Activated B cell treated with CpG ODN at 0.5 μM for 24 hours (primary cell): ENCODE data around the gene HMG20A. TPM values are rescaled to one million over a fixed set of nuclear protein-coding genes. Genes with fewer than 3 reads are reported as not detected.
A peak's percentile ranks its signal among the peaks of the same experiment; 100 is the strongest.
"Not testable (repeated sequence)": the region's sequence is repeated elsewhere in the genome, so short reads cannot be mapped to it uniquely, and the experiment has no call there.

ENCODE experiments used
- ATAC-seq: fragments of 200-7000 bp; cut with Tn5 transposase; one replicate; pipeline ENCODE4 v1.10.0; 2021; ENCODE audit warnings: low read depth, mild to moderate bottlenecking, moderate library complexity
- CTCF ChIA-PET: fragments of 350-600 bp; sonication (Branson Sonifier 250); formaldehyde crosslinking; loops from one replicate; lab custom pipeline; 2021; ENCODE audit warnings: antibody characterized with exemption; lab: Charles Lee
- POLR2A ChIA-PET: fragments of 350-600 bp; sonication (Branson Sonifier 250); formaldehyde crosslinking; loops from one replicate; lab custom pipeline; 2021; ENCODE audit warnings: antibody characterized with exemption; lab: Charles Lee
- DNase-seq: peaks from one replicate; pipeline ENCODE4 v3.0.0; 2022
- H3K27ac Mint-ChIP-seq: one replicate; pipeline ENCODE4 v1.8.0; 2020; ENCODE audit warnings: mixed read lengths
- H3K27me3 Mint-ChIP-seq: one replicate; pipeline ENCODE4 v1.8.0; 2021; ENCODE audit warnings: mixed read lengths
- H3K36me3 Mint-ChIP-seq: one replicate; pipeline ENCODE4 v1.8.0; 2021; ENCODE audit warnings: low read depth, mixed read lengths
- H3K4me1 Mint-ChIP-seq: one replicate; pipeline ENCODE4 v1.8.0; 2021; ENCODE audit warnings: mixed read lengths
- H3K4me3 Mint-ChIP-seq: one replicate; pipeline ENCODE4 v1.8.0; 2020; ENCODE audit warnings: mild to moderate bottlenecking, mixed read lengths
- H3K9me3 Mint-ChIP-seq: one replicate; pipeline ENCODE4 v1.8.0; 2020; ENCODE audit warnings: mixed read lengths
- intact Hi-C: fragments of 100-400 bp; cut with micrococcal nuclease; formaldehyde crosslinking; loops from one replicate; pipeline ENCODE4 v1.15.1; 2024
- total RNA-seq: library from RNA; stranded (reverse); gene quantifications from 2 replicates; pipeline ENCODE4 v1.2.3, GENCODE V29; 2022
- TF ChIP-seq, protein P1 (sequence below): fragments of 200-600 bp; IDR thresholded peaks from one replicate; pipeline ENCODE4 v1.8.0; 2022; ENCODE audit warnings: antibody characterized with exemption, mild to moderate bottlenecking

HMG20A gene
- total RNA-seq, 1 donor from 2014 or later = 53.9 TPM

DNA sequence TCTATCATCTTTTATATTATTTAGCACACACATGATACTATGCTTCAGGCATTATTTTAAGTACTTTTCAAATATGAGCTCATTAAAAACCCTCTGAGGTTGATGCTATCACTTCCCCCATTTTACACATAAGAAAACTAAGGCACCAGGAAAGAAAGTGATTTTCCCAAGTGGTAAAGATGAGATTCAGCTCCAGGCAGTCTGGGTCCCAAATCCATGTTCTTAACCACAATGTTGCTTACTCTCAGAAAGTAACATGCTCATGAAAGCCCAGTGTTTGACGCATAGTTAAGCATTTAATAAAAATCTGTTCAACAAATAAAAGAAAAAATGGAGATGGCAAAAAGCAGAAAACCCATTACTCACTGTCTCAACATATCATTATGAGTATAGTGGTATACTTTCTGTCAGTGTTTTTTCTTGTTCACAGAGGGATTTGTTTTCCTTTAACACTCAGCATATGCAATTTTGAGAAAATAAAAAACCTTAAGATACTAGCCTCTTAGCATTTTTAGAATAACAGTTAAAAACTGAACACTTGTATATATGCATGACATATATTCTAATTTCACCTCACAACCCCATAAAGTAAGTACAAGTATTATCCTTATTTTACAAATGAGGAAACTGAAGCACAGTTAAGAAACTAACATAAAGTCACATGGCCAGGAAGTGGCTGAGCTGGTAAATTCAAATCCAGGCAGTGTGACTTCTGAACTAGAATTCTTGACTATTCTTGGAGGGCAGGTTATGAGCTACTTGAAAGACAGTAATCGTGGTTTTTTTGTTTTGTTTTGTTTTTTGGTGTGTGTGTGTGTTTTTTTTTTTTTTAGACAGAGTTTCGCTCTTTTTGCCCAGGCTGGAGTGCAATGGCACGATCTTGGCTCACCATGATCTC lies 11.2 kb upstream of the HMG20A start:
- ChIA-PET POLR2A (interaction anchor here (0.6 to 2.4 kb wide), 5 partner anchors 10 to 134 kb away, joined by 3 to 15 read pairs (median 3); partner anchors contain the start of genes HMG20A and PEAK1), CTCF (interaction anchor here (1.2 to 1.7 kb wide), 3 partner anchors 9 to 222 kb away, joined by 3 to 6 read pairs (median 4); no protein-coding TSS in a partner anchor)
- ATAC-seq (peak; percentile 79), DNase-seq (no peak)
- intact Hi-C loops = loop anchor here (1.0 kb wide), 1 partner anchor 11 kb away; the partner anchor contains the start of genes HMG20A and PEAK1
- Mint-ChIP-seq H3K27ac (peak overlapping the region; percentile 78), H3K9me3 (no peaks in the 10 kb centered on the region), H3K4me3 (peak overlapping the region; percentile 72), H3K27me3 (no peaks in the 10 kb centered on the region), H3K36me3 (no peaks in the 10 kb centered on the region), H3K4me1 (peaks cover 55% of the 10 kb centered on the region)
- TF ChIP-seq, protein P1, sequence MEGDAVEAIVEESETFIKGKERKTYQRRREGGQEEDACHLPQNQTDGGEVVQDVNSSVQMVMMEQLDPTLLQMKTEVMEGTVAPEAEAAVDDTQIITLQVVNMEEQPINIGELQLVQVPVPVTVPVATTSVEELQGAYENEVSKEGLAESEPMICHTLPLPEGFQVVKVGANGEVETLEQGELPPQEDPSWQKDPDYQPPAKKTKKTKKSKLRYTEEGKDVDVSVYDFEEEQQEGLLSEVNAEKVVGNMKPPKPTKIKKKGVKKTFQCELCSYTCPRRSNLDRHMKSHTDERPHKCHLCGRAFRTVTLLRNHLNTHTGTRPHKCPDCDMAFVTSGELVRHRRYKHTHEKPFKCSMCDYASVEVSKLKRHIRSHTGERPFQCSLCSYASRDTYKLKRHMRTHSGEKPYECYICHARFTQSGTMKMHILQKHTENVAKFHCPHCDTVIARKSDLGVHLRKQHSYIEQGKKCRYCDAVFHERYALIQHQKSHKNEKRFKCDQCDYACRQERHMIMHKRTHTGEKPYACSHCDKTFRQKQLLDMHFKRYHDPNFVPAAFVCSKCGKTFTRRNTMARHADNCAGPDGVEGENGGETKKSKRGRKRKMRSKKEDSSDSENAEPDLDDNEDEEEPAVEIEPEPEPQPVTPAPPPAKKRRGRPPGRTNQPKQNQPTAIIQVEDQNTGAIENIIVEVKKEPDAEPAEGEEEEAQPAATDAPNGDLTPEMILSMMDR = no peak

DNA sequence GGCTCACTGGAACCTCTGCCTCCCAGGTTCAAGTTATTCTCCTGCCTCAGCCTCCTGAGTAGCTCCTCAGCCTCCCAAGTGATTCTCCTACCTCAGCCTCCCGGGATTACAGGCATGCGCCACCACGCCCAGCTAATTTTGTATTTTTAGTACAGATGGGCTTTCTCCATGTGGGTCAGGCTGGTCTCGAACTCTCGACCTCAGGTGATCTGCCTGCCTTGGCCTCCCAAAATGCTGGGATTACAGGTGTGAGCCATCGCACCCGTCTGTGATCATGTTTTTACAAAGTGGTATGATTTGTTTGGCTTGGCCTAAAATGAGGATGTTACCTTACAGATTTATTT lies 10.6 kb upstream of the HMG20A start:
- ATAC-seq, intact Hi-C loops, H3K36me3 Mint-ChIP-seq, H3K27me3 Mint-ChIP-seq, H3K9me3 Mint-ChIP-seq, DNase-seq: not testable (repeated sequence)
- CTCF ChIA-PET = interaction anchor here (1.2 to 1.7 kb wide), 3 partner anchors 9 to 222 kb away, joined by 3 to 6 read pairs (median 4); no protein-coding TSS in a partner anchor
- Mint-ChIP-seq H3K4me3 (peak overlapping the region; percentile 72), H3K4me1 (peaks cover 57% of the 10 kb centered on the region), H3K27ac (peak overlapping the region; percentile 78)
- POLR2A ChIA-PET = interaction anchor here (0.7 to 2.4 kb wide), 3 partner anchors 9 to 43 kb away, joined by 3 to 15 read pairs (median 11); partner anchors contain the start of genes HMG20A and PEAK1

DNA sequence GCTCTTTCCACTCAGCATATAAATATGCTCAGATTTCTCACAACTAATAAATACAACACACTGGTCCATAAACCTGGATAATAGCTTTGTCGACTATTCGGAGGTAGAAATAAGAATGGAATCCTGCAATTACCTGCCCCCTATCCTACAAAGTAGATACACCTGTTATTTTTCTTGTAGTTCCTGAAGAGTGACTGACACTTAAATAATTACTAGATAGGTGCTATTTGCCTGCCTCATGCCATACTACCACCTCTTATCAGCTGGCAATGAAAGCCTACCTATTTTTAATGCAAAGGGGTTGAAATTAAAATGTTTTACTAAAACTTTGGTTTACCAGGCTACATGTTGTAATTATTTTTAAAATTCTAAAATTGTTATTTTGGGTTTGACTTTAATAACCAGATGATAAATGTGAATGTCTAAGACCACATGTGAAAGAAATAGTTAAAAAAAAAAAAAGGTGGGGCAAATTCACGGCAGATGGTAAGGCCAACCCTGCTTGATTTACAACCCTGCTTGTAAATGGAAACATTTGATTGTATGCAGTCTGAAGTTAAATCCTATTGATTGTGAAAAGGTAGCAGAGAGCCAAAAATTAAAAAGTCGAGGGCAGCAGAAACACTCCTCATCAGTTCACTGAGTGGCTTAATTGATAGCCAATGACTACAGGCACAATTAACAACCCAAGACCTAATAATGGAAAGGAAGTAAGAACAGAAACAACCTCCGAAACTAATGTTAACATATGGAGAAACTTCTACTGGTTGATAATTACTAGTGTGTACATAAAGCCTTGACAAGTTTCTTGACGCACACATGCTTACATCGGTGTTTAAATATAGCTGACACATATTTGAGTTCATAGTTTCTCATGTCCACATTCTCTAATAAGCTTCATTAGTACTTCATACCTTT lies 9.7 kb upstream of the HMG20A start:
- POLR2A ChIA-PET = interaction anchor here (2.0 to 2.4 kb wide), 2 partner anchors 8 to 11 kb away, joined by 11 to 15 read pairs; partner anchors contain the start of genes HMG20A and PEAK1
- no peaks in the 10 kb centered on the region for H3K36me3 Mint-ChIP-seq

DNA sequence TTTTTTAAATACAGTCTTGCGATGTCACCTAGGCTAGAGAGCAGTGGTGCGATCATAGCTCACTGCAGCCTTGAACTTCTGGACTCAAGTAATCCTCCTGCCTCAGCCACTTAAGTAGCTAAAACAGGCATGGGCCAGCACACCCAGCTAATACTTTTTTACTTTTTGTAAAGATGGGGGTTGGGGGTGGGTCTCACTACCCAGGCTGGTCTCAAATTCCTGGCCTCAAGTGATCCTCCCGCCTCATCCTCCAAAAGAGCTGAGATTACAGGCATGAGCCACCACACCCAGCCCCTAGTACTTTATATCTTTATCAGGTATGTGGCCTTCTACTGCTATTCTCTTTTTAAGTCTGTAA lies 9.1 kb upstream of the HMG20A start:
- CTCF ChIA-PET = no interaction called here
- DNase-seq (no peak), ATAC-seq (no peak)
- Mint-ChIP-seq H3K4me1 (peaks cover 46% of the 10 kb centered on the region), H3K9me3 (no peaks in the 10 kb centered on the region), H3K36me3 (no peaks in the 10 kb centered on the region), H3K27ac (no peak overlapping the region), H3K27me3 (no peaks in the 10 kb centered on the region), H3K4me3 (no peak overlapping the region)
- TF ChIP-seq, protein P1 = no peak
- POLR2A ChIA-PET = no interaction called here
- intact Hi-C loops = no loop called here

More for the DNA sequence above, 9.7 kb upstream of the HMG20A start:
- intact Hi-C loops = no loop called here
- H3K27me3 Mint-ChIP-seq = no peaks in the 10 kb centered on the region
- DNase-seq (no peak), ATAC-seq (no peak)
- no peaks in the 10 kb centered on the region for H3K9me3 Mint-ChIP-seq
- peaks cover 52% of the 10 kb centered on the region for H3K4me1 Mint-ChIP-seq
- CTCF ChIA-PET = interaction anchor here (1.2 kb wide), 1 partner anchor 223 kb away, joined by 3 read pairs; no protein-coding TSS in a partner anchor
- TF ChIP-seq, protein P1 = no peak
- H3K27ac Mint-ChIP-seq = peak overlapping the region; percentile 78
- no peak overlapping the region for H3K4me3 Mint-ChIP-seq

DNA sequence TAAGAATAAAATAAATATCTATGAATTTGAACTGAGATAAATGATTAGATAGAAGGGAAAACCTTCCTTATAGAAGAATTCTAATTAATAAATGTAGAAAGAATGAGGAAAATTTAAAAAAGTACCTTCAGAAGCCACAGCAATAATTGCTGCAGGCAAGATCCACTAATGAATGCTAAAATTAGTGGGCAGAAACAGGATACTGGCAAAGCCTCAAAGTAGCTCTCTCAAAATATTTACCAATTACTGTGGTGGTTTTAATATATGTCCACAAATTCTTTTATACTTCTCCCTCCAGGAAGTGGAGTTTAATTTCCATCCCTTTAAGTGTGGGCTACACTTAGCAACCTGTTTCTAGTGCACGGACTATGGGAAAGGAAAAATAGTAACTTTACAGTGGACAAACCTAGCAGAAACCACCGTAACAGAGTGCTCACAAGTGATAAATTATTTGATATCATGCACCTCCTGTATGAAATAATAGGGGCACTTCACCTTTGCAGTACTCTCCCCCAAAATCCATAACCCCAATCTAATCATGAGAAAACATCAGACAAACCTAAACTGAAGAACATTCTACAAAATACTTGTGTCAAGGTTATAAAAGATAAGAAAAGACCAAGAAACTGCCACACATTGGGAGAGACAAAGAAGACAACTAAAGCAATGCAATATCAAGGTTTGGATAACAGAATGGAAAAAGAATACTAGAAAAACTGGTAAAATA lies 7.6 kb upstream of the HMG20A start:
- Mint-ChIP-seq H3K9me3 (no peaks in the 10 kb centered on the region), H3K27ac (no peak overlapping the region), H3K4me1 (peaks cover 43% of the 10 kb centered on the region), H3K36me3 (no peaks in the 10 kb centered on the region), H3K27me3 (no peaks in the 10 kb centered on the region), H3K4me3 (no peak overlapping the region)
- TF ChIP-seq, protein P1 = no peak
- ATAC-seq = no peak
- intact Hi-C loops = no loop called here
- DNase-seq = no peak
- POLR2A ChIA-PET = no interaction called here
- CTCF ChIA-PET = no interaction called here
